HG03064 (cell line): ENCODE data around the gene SDR42E1.
"Not testable (repeated sequence)": the region's sequence is repeated elsewhere in the genome, so short reads cannot be mapped to it uniquely, and the experiment has no call there.

ENCODE experiments used
- ATAC-seq: cut with Tn5 transposase; IDR thresholded peaks from one replicate; pipeline ENCODE4 v1.9.1; 2021; ENCODE audit warnings: low read depth; ENCODE audit not compliant: unreplicated experiment

The SDR42E1 gene

GRCh38 chr16:82037666-82038065 lies 26.4 kb upstream of the SDR42E1 start:
- no peak for ATAC-seq

GRCh38 chr16:82037251-82037650 lies 26.0 kb upstream of the SDR42E1 start:
- no peak for ATAC-seq

DNA sequence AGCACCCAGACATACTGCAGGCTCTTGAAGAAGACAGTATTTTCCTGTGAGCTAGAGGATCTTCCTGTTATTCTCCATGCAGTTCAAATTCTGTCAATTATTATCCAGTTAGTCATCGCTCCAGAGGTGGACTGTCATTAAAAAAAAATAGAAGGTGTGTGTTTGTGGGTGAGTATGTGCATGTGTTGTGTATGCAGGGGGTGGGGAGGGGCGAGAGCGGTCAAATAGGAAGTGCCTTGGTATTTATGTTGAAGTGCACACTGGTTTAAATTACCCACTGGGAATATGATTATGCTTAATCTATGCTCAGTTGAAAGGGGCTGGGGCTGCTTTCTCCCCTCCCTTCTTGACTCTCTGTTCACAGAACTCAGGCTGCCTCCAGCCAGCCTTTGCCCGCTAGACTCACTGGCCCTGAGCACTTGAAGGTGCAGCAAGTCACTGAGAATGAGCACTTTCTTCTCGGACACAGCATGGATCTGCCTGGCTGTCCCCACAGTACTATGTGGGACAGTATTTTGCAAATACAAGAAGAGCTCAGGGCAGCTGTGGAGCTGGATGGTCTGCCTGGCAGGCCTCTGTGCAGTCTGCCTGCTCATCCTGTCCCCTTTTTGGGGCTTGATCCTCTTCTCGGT lies 23.8 kb upstream of the SDR42E1 start, which contains the start of gene HSD17B2:
HSD17B2 (plus strand) TSS at position 273 of the 632 bp plus-strand sequence; CDS start at position 445, 172 bp downstream.
- no peak for ATAC-seq

- no peak for ATAC-seq
These were observed 22.5 kb upstream of the SDR42E1 start for GRCh38 chr16:82033683-82034300.

GRCh38 chr16:82033006-82033405 lies 21.7 kb upstream of the SDR42E1 start:
- ATAC-seq = no peak

GRCh38 chr16:82031116-82032084 lies 20.1 kb upstream of the SDR42E1 start:
- ATAC-seq = no peak

DNA sequence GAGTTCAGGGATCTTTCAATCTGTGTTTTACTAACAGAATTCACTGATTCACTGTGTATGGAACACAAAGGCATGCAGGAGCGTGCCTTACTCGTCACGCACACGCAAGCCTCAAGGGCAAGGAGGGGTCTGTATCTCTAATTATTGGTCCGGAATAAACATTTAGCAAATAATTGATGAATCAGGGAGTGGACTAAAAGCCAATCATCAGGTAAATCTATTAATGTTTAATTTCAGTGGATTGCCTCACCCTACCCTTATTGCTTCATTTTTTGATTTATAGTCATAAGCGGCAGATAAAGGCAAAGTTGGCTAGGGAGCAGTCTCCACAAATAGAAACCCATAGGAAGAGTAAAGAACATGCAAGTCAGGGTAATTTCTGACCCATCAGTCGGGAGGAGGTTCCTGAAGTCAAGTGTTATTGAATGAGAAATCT lies 16.4 kb upstream of the SDR42E1 start:
- ATAC-seq = no peak

DNA sequence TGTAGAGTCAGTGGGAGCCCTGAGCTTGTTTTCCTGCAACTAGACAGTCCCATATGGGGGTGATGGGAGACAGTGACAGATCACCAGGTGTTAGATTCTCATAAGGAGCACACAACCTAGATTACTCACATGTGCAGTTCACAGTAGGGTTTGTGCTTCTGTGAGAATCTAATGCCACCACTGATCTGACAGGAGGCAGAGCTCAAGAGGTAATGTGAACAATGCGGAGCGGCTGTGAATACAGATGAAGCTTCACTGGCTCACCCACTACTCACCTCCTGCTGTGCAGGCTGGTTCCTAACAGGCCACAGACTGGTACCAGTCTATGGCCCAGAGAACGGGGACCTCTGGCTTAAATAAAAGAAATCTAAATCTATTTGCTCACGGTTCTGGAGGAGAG lies 13.6 kb upstream of the SDR42E1 start:
- no peak for ATAC-seq

DNA sequence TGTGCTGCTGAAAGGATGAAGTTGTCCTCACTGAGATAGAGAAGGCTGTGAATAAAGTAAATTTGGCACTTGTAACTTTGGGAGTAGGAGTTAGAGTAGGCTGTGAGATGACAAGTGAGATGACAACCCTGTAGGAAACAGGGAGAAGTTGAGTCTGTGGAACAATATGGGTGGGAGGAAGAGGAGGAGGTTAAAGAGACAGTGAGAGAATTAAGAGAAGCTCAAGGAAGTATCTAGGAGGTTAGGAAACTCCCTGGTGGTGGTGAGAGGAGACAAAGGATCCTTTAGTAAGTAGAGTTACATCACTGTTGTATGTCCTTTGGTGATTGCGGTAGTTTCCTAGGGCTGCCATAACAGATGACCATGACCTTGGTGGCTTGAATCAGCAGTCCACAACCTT lies 13.0 kb upstream of the SDR42E1 start:
- ATAC-seq = no peak

- no peak for ATAC-seq
These were observed 11.9 kb upstream of the SDR42E1 start for GRCh38 chr16:82023206-82023605.

DNA sequence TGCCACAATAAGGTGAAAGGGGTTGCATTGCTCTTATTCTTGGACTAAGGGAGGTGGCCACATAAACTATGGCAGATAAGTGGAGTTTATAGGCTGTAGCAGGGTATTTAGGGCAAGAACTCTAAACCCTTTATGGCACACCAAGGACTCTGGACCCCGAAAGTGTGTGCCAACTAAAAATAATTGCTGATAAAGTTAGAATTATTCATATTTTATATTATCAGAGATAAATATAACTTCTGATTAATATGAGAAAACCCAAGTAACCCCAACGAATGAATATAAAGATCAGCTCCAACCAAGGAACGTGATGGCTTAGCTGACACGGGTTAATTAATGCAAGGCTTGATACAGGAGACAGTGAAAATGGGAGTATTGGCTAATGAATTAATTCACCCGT lies 8.8 kb upstream of the SDR42E1 start:
- ATAC-seq = no peak

GRCh38 chr16:82019535-82019934 lies 8.3 kb upstream of the SDR42E1 start:
- ATAC-seq = no peak

DNA sequence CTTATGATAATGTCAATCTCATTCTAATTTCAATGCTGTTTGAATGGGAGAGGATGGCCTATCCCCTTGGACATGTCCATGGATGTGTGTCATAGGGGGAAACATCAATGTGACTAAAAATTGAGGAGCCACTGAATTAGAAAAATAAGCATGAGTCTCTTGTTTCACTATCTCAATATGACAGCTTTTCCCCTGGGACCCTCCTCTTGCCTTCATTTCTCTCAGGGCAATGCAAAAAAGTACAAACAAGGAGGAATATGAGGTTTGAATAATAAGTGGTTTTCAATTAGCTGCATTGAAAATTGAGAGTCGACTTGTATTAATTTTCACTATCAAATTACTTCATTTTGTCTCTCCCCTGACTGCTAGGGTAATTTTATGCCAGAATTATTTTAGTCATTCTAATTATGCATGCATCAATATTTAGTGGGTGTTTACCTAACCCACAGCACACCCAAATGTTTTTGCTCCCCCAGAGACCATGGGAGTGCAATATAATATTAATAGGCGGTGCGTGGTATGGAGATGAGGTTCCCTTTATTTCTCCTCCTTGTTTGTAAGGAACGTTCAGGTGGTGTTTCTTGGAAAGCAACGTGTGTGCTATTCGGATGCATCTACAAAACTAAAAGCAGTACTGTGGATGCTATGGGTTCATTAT lies 6.8 kb upstream of the SDR42E1 start:
- ATAC-seq = no peak

DNA sequence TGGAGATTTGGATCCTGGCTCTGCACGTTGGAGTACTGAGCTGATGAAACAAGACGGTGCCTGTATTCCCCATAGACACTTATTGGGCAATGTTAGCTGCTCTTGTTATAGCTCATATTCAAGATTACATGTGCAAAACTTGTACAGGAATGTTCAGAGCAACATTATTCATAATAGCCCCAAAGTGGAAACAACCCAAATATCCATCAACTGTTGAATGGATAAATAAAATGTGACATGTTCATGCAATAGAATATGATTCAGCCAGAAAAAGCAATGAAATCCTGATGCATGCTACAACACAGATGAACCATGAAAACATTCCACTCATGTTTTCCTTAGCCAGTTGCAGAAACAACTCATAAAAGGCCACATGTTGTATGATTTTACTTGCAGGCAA lies 5.7 kb upstream of the SDR42E1 start:
- ATAC-seq = no peak

DNA sequence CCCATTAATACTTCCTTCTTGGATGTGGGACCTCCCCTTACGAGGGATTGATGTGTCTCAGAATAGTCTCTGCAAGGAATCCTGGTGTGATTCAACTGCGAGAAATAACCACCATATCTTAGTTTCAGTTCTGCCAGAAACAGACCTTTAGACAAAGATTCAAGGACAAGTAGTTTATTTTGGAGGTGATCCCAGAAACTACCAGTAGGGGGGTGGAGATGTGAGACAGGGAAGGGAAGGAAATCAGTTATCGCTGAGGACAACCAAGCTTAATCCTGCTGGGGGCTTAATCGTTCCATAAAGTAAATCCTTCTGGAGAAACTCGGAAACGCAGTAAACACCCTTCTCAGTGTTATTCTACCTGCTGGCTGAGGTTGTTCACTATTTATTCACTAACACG lies 5.0 kb upstream of the SDR42E1 start:
- ATAC-seq = no peak

DNA sequence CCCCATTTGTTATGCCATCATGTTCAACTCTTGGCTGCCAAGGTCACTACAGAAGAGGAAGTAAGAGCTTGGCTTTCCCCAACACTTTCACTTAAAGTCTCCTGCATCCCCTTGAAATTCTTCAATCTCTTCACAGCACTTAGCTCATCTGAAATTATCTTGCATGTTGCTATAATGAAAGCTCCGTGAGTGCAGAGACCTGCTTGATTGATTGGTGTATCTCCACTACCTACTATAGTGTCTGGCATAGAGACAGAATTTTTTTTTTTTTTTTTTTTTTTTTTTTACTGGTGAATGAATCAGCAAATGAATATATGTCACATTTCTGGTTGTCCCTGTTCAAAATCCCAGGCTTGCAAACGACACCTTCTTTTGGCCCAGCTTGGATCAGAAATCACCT lies 1.9 kb upstream of the SDR42E1 start:
- ATAC-seq = no peak

DNA sequence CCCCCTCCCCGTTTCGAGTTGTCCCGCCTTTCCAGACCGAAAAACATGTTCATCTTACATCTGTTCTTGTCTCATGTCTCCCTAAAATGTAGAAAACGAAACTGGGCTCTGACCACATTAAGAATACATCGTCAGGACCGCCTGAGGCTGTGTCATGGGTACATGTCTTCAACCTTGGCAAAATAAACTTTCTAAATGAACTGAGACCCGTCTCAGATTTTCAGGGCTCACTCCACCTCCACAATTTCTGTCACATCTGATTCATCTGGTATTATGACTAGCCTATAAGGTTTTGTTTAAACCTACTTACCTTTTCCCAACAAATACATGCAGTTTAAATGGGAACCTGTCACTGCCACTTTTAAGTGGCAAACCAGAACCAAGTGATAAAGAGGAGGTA lies 621 bp downstream of the SDR42E1 start:
- ATAC-seq = no peak

- not testable (repeated sequence) for ATAC-seq
These were observed 1.5 kb downstream of the SDR42E1 start for GRCh38 chr16:82009789-82010188.

GRCh38 chr16:82008957-82009592 lies 2.2 kb downstream of the SDR42E1 start:
- ATAC-seq = no peak

GRCh38 chr16:82007189-82007588 lies 4.1 kb downstream of the SDR42E1 start:
- no peak for ATAC-seq
